Skeletal muscle tissue (tissue), 4 donors: ENCODE measurements around the gene MATN1. TPM values are rescaled to one million over a fixed set of nuclear protein-coding genes. Genes with fewer than 3 reads are reported as not detected.

Source experiments
- H3K27ac ChIP-seq: one replicate; pipeline ENCODE4 v1.7.0; 2013; ENCODE audit warnings: mild to moderate bottlenecking, low read depth, low read length, inconsistent platforms
- H3K27me3 ChIP-seq, 3 donors: one replicate each; pipeline ENCODE4 v1.7.0; 2013; ENCODE audit warnings: low read length in 3 of 3; ENCODE audit not compliant: control insufficient read depth in 3 of 3, insufficient read depth in 3 of 3
- H3K36me3 ChIP-seq, 3 donors: one replicate each; pipeline ENCODE4 v1.7.0; 2013; ENCODE audit warnings: low read length in 3 of 3; ENCODE audit not compliant: control insufficient read depth in 3 of 3, insufficient read depth in 3 of 3
- H3K4me1 ChIP-seq, 3 donors: one replicate each; pipeline ENCODE4 v1.7.0; 2013; ENCODE audit warnings: low read length in 3 of 3, mild to moderate bottlenecking in 3 of 3; ENCODE audit not compliant: control insufficient read depth in 3 of 3, insufficient read depth in 3 of 3
- H3K4me3 ChIP-seq, 3 donors: one replicate each; pipeline ENCODE4 v1.7.0; 2013; ENCODE audit warnings: low read length in 3 of 3
- H3K9ac ChIP-seq, 3 donors: one replicate each; pipeline ENCODE4 v1.7.0; 2013; ENCODE audit warnings: low read length in 3 of 3, mild to moderate bottlenecking in 3 of 3, moderate library complexity in 2 of 3, low read depth in 1 of 3
- H3K9me3 ChIP-seq, 3 donors: one replicate each; pipeline ENCODE4 v1.7.0; 2013; ENCODE audit warnings: low read length in 3 of 3; ENCODE audit not compliant: control insufficient read depth in 3 of 3
- total RNA-seq: library from RNA; depleted of rRNA; stranded (reverse); fragments of >200 nt; gene quantifications from one replicate; pipeline ENCODE4 v1.2.3, GENCODE V29; 2014
- donor health status: Osteomylitis.

MATN1 gene
- total RNA-seq, 1 donor from 2014 or later = 1.6 TPM

- Histone ChIP-seq H3K9me3 (no peaks in the 10 kb centered on the region), H3K9ac (no peak overlapping the region), H3K36me3 (no peaks in the 10 kb centered on the region), H3K27me3 (no peaks in the 10 kb centered on the region), H3K4me1 (peaks cover 6 to 10% (median 7%) of the 10 kb centered on the region in 3 donors), H3K4me3 (no peak overlapping the region), H3K27ac (no peak overlapping the region)
These were observed 15.0 kb downstream of the MATN1 start for GRCh38 chr1:30708361-30708728.

GRCh38 chr1:30707412-30708360 is 15.7 kb downstream of the MATN1 start:
- Histone ChIP-seq H3K9ac (no peak overlapping the region), H3K9me3 (no peaks in the 10 kb centered on the region), H3K27me3 (no peaks in the 10 kb centered on the region), H3K27ac (no peak overlapping the region), H3K4me1 (peaks cover 6 to 10% (median 7%) of the 10 kb centered on the region in 3 donors), H3K36me3 (no peaks in the 10 kb centered on the region), H3K4me3 (no peak overlapping the region)

DNA sequence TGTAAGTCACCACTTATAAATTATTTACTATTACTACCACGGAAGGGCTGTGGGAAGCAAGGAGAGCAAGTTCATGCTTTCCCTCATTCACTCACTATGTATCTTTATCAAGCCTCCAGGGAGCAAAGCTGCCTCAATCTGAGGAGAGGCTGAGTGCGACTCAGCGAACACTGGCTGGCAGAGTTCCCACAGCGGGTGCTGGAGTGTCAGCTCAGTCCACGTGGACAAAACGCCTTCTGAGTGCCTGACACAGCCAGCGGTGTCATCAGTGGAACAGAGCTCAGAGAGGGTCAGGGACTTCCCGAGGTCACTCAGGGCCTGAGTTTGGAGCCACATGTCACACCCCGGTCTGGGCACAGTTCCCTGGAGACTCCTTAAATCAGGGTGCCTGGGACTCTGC is 16.9 kb downstream of the MATN1 start:
- Histone ChIP-seq H3K4me3 (no peak overlapping the region), H3K27ac (no peak overlapping the region), H3K9me3 (no peaks in the 10 kb centered on the region), H3K4me1 (peaks cover 6 to 10% (median 7%) of the 10 kb centered on the region in 3 donors), H3K27me3 (peaks cover 0 to under 1% (median 0%) of the 10 kb centered on the region in 3 donors), H3K9ac (peak overlapping the region in 1 of 3 donors; percentile 16), H3K36me3 (no peaks in the 10 kb centered on the region)

DNA sequence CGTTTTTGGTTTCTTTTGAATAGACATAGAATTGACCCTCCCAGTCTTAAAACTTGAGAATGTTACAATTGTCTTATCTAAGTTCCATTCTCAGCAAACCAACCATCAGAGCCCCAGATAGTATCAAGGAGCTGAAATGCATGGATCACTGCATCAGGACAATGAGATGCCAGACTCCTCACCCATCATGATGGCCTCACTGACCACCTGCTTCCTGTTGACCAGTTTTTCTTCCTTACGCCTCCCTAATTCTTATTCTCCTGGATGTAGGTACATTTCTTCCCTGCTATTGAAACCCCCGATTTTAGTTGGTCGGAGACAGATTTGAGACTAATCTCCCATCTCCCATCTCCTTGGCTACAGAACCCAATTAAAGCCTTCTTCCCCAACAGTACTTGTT is 17.7 kb downstream of the MATN1 start:
- Histone ChIP-seq H3K9me3 (no peaks in the 10 kb centered on the region), H3K27ac (no peak overlapping the region), H3K4me1 (peaks cover 8 to 11% (median 10%) of the 10 kb centered on the region in 3 donors), H3K4me3 (no peak overlapping the region), H3K27me3 (peaks cover 0 to 3% (median 0%) of the 10 kb centered on the region in 3 donors), H3K9ac (no peak overlapping the region), H3K36me3 (no peaks in the 10 kb centered on the region)

DNA sequence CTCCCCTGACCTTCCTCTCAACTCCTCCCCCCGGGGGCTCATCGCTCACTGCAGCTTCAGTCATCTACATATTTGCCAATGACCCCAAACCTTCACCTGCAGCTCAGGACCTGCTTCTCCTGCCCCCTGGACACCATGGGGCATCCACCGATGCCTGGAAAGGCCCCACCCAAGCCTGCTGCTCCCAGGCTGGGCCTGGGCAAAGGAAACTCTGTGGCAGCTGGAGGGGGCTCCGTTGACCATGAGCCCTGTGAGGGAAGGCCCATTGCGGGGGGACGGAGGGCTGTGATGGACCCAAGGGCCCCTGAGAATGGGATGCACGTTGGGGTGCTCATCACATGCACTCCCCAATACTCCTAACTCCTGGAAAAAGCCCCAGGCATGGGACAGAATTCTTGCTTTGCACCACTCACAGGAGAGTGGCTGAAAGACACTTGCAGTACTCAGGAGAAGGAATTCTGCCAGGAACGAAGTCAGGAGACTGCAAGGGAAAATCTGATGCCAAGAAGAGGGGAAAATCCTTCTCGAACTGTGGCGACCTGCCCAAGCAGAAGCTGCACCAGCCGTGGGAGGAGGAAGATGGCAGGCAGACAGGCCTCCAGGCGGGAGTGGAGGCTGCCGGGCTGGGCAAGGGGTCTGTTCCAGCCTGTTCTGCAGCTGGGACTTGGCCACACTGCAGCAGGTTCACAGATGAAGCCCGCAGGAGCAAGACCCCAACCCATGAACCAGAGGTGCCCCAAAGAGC is 18.4 kb downstream of the MATN1 start:
- H3K27ac ChIP-seq = no peak overlapping the region
- no peaks in the 10 kb centered on the region for H3K9me3 ChIP-seq
- peaks cover 8 to 12% (median 12%) of the 10 kb centered on the region in 3 donors for H3K4me1 ChIP-seq
- H3K36me3 ChIP-seq = no peaks in the 10 kb centered on the region
- peaks cover 0 to 3% (median 0%) of the 10 kb centered on the region in 3 donors for H3K27me3 ChIP-seq
- no peak overlapping the region for H3K9ac ChIP-seq
- H3K4me3 ChIP-seq = no peak overlapping the region

DNA sequence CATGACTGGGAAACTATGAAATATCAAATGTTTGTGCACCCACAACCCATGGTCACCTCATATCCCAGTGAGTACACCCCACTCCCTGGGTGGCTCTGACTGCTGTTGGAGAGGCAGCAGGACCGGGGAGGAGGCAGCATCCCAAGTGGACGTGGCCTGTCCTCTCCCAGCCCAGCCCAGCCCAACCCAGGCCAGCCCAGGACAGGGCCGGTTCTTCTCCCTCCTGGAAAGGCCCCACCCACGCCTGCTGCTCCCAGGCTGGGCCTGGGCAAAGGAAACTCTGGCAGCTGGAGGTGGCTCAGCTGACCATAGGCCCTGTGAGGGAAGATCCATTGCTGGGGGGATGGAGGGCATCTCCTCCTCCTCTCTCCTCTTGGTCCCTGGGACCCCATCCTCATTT is 19.1 kb downstream of the MATN1 start:
- Histone ChIP-seq H3K9ac (no peak overlapping the region), H3K36me3 (no peaks in the 10 kb centered on the region), H3K4me1 (peaks cover 8 to 12% (median 12%) of the 10 kb centered on the region in 3 donors), H3K4me3 (no peak overlapping the region), H3K27ac (no peak overlapping the region), H3K9me3 (no peaks in the 10 kb centered on the region), H3K27me3 (peaks cover 0 to 3% (median 0%) of the 10 kb centered on the region in 3 donors)

DNA sequence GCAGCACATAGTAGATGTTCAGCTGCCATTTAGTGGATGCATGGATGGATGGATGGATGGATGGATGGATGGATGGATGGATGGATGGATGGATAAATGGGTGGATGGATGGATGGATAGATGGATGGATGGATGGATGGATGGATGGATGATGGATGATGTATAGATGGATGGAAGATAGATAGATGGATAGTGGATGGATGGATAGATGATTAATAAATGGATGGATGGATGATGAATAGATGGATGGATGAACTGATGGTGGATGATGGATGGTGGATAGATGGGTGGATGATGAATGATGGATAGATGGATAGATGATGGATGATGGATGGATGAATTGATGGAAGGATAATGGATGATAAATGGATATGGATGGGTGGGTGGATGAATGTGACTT is 20.6 kb downstream of the MATN1 start:
- no peaks in the 10 kb centered on the region for H3K36me3 ChIP-seq
- H3K9me3 ChIP-seq = no peaks in the 10 kb centered on the region
- H3K27ac ChIP-seq = no peak overlapping the region

DNA sequence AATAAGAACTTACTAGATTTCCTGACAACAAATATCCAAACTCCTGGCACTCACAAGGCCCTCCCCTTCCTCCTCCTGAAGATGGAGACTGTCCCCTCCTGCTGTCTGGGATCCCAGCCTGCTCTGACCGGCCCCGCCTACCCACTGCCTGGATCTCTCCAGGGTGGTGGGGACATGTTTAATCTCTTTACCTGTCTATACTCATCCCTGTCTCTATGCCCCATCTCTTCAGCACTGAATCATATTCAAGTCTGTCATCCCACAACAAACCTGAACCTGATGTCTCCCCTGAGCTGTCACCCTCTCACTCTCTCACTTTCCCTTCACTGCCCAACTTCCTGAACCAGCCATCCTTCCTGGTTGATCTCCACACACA is 22.1 kb downstream of the MATN1 start:
- Histone ChIP-seq H3K4me3 (no peak overlapping the region), H3K9me3 (no peaks in the 10 kb centered on the region), H3K9ac (no peak overlapping the region), H3K27ac (no peak overlapping the region), H3K27me3 (peaks cover 0 to 3% (median 0%) of the 10 kb centered on the region in 3 donors), H3K4me1 (peaks cover 7 to 12% (median 12%) of the 10 kb centered on the region in 3 donors), H3K36me3 (no peaks in the 10 kb centered on the region)

More for the DNA sequence above, 20.6 kb downstream of the MATN1 start:
- peaks cover 6 to 16% (median 16%) of the 10 kb centered on the region in 3 donors for H3K4me1 ChIP-seq
- no peak overlapping the region for H3K4me3 ChIP-seq
- H3K9ac ChIP-seq = no peak overlapping the region
- H3K27me3 ChIP-seq = peaks cover 0 to 3% (median 0%) of the 10 kb centered on the region in 3 donors

- Histone ChIP-seq H3K27ac (no peak overlapping the region), H3K4me1 (peaks cover 7 to 16% (median 12%) of the 10 kb centered on the region in 3 donors), H3K27me3 (peaks cover 0 to 3% (median 0%) of the 10 kb centered on the region in 3 donors), H3K4me3 (no peak overlapping the region), H3K9me3 (no peaks in the 10 kb centered on the region), H3K9ac (no peak overlapping the region), H3K36me3 (no peaks in the 10 kb centered on the region)
These were observed 22.7 kb downstream of the MATN1 start for GRCh38 chr1:30700528-30701257.
